OCI-LY3 (cell line): ENCODE results near the gene ADCY9.

ENCODE experiments used
- H2AFZ ChIP-seq: fragments of 200-600, 300-600 bp; shearing (Covaris generic); 2 replicates; pipeline ENCODE4 v1.6.0; 2014; ENCODE audit warnings: antibody characterized with exemption, low read depth, low read length
- H3K27ac ChIP-seq: fragments of 200-600, 300-600 bp; sonication (generic); 2 replicates; pipeline ENCODE4 v1.5.1; 2014; ENCODE audit warnings: mild to moderate bottlenecking, low read length, moderate library complexity, mixed read lengths
- H3K27me3 ChIP-seq: fragments of 200-600, 300-600 bp; sonication (generic); 2 replicates; pipeline ENCODE4 v1.6.1; 2014; ENCODE audit warnings: low read depth, low read length, mixed read lengths
- H3K36me3 ChIP-seq: fragments of 200-600, 300-600 bp; sonication (generic); replicated peaks from 2 replicates; pipeline ENCODE3; 2014; ENCODE audit warnings: low read depth, low read length, mixed read lengths
- H3K4me1 ChIP-seq: fragments of 300-600, 200-600 bp; sonication (generic); 2 replicates; pipeline ENCODE4 v1.6.1; 2014; ENCODE audit warnings: low read length, mixed read lengths
- H3K4me2 ChIP-seq: fragments of 200-600, 300-600 bp; sonication (generic); 2 replicates; pipeline ENCODE4 v1.6.1; 2014; ENCODE audit warnings: low read length, mixed read lengths
- H3K4me3 ChIP-seq: fragments of 300-600, 200-600 bp; sonication (generic); 2 replicates; pipeline ENCODE4 v1.5.1; 2014; ENCODE audit warnings: antibody characterized with exemption, mild to moderate bottlenecking, low read length, moderate library complexity
- H3K79me2 ChIP-seq: fragments of 300-600, 200-600 bp; shearing (Covaris generic); 2 replicates; pipeline ENCODE4 v1.6.1; 2014; ENCODE audit warnings: mild to moderate bottlenecking, low read length, mixed read lengths
- H3K9ac ChIP-seq: fragments of 300-600, 200-600 bp; shearing (Covaris generic); 2 replicates; pipeline ENCODE4 v1.6.0; 2014; ENCODE audit warnings: mild to moderate bottlenecking, low read length, moderate library complexity
- H3K9me3 ChIP-seq: fragments of 200-600, 300-600 bp; shearing (Covaris generic); 2 replicates; pipeline ENCODE4 v1.6.1; 2014; ENCODE audit warnings: low read length, mixed read lengths; ENCODE audit not compliant: insufficient read depth
- H4K20me1 ChIP-seq: fragments of 200-600, 300-600 bp; sonication (generic); 2 replicates; pipeline ENCODE4 v1.6.1; 2016; ENCODE audit warnings: low read length, mixed read lengths; ENCODE audit not compliant: insufficient read depth
- EZH2phosphoT487 ChIP-seq: fragments of 200-600 bp; shearing (Covaris generic); IDR thresholded peaks from 2 replicates; pipeline ENCODE4 v1.6.1; 2018; ENCODE audit warnings: antibody characterized with exemption, mixed run types, low read depth
- TF ChIP-seq, protein P1 (sequence below): fragments of 200-600, 300-600 bp; sonication (generic); IDR thresholded peaks from 2 replicates; pipeline ENCODE4 v1.5.1; 2014; ENCODE audit warnings: antibody characterized with exemption, low read length, low read depth

ADCY9 gene

DNA sequence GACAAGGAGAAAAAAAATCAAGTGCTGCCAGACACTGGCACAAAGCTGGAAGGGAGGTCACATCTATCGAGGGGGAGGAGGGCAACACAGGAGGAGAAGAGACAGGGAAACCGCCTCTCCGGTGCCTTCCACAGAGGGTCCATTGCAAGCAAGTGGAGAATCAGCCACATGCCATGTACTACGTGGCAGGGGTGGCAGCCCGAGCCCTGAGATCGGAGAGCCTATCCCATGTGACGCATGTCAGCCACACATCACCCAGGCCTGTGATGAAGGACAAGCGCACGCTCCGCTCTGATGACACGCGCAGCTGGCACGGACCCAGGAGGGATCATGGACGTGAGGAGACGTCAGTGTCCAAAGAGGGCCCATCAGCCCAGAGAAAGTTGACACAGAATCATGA lies 30.1 kb downstream of the ADCY9 start:
- H2AFZ ChIP-seq = no peak overlapping the region
- H4K20me1 ChIP-seq = no peaks in the 10 kb centered on the region
- H3K4me2 ChIP-seq = no peak overlapping the region
- H3K9me3 ChIP-seq = no peaks in the 10 kb centered on the region
- H3K79me2 ChIP-seq = no peaks in the 10 kb centered on the region
- H3K36me3 ChIP-seq = no peaks in the 10 kb centered on the region
- no peak overlapping the region for H3K9ac ChIP-seq
- H3K27ac ChIP-seq = no peak overlapping the region
- no peak overlapping the region for H3K4me3 ChIP-seq
- no peaks in the 10 kb centered on the region for H3K4me1 ChIP-seq
- TF ChIP-seq EZH2phosphoT487 = no peak
- TF ChIP-seq, protein P1, sequence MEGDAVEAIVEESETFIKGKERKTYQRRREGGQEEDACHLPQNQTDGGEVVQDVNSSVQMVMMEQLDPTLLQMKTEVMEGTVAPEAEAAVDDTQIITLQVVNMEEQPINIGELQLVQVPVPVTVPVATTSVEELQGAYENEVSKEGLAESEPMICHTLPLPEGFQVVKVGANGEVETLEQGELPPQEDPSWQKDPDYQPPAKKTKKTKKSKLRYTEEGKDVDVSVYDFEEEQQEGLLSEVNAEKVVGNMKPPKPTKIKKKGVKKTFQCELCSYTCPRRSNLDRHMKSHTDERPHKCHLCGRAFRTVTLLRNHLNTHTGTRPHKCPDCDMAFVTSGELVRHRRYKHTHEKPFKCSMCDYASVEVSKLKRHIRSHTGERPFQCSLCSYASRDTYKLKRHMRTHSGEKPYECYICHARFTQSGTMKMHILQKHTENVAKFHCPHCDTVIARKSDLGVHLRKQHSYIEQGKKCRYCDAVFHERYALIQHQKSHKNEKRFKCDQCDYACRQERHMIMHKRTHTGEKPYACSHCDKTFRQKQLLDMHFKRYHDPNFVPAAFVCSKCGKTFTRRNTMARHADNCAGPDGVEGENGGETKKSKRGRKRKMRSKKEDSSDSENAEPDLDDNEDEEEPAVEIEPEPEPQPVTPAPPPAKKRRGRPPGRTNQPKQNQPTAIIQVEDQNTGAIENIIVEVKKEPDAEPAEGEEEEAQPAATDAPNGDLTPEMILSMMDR = no peak
- H3K27me3 ChIP-seq = peaks cover 17% of the 10 kb centered on the region

GRCh38 chr16:4085405-4085970 lies 30.8 kb downstream of the ADCY9 start:
- peaks cover 17% of the 10 kb centered on the region for H3K27me3 ChIP-seq
- no peaks in the 10 kb centered on the region for H3K36me3 ChIP-seq
- H3K9ac ChIP-seq = no peak overlapping the region
- no peaks in the 10 kb centered on the region for H3K4me1 ChIP-seq
- no peak overlapping the region for H3K4me3 ChIP-seq
- H4K20me1 ChIP-seq = no peaks in the 10 kb centered on the region
- H3K9me3 ChIP-seq = no peaks in the 10 kb centered on the region
- H3K4me2 ChIP-seq = no peak overlapping the region
- H3K27ac ChIP-seq = no peak overlapping the region
- H2AFZ ChIP-seq = no peak overlapping the region
- TF ChIP-seq EZH2phosphoT487 = no peak
- TF ChIP-seq, protein P1 = no peak
- no peaks in the 10 kb centered on the region for H3K79me2 ChIP-seq

DNA sequence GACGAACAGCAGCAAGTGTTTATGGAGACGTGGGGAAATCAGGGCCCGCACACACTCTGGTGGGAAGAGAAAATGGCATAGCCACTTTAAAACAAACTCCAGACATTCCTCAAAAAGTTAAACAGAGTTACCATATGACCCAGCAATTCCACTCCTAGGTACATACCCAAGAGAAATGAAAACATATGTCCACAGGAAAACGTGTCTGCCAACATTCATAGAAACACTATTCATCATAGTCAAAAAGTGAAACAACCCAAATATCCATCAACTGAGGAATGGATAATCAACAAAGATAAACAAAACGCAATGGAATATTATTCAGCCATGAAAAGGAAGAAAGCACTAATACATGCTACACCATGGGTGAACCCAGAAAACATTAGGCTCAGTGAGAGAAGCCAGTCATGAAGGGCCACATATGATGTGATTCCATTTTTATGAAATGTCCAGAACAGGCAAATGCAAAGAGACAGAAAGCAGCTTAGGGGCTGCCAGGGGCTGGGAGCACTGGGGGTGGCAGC lies 32.8 kb downstream of the ADCY9 start:
- H3K4me2 ChIP-seq = no peak overlapping the region
- no peaks in the 10 kb centered on the region for H3K36me3 ChIP-seq
- no peaks in the 10 kb centered on the region for H3K4me1 ChIP-seq
- no peak overlapping the region for H3K27ac ChIP-seq
- TF ChIP-seq EZH2phosphoT487 = no peak
- TF ChIP-seq, protein P1 = no peak
- no peaks in the 10 kb centered on the region for H3K9me3 ChIP-seq
- H3K79me2 ChIP-seq = no peaks in the 10 kb centered on the region
- no peak overlapping the region for H2AFZ ChIP-seq
- peaks cover 7% of the 10 kb centered on the region; the same call in 1 of the 2 replicates for H3K27me3 ChIP-seq
- H3K4me3 ChIP-seq = no peak overlapping the region
- no peaks in the 10 kb centered on the region for H4K20me1 ChIP-seq
- no peak overlapping the region for H3K9ac ChIP-seq

- Histone ChIP-seq H3K4me1 (no peaks in the 10 kb centered on the region), H3K27me3 (no peaks in the 10 kb centered on the region), H4K20me1 (no peaks in the 10 kb centered on the region), H3K36me3 (no peaks in the 10 kb centered on the region), H3K4me3 (no peak overlapping the region), H3K27ac (no peak overlapping the region), H3K4me2 (no peak overlapping the region), H2AFZ (no peak overlapping the region), H3K79me2 (no peaks in the 10 kb centered on the region), H3K9ac (no peak overlapping the region), H3K9me3 (no peaks in the 10 kb centered on the region)
- no peak for TF ChIP-seq EZH2phosphoT487
- TF ChIP-seq, protein P1 = no peak
Observed at GRCh38 chr16:4082474-4083044, 33.7 kb downstream of the ADCY9 start.
